ENCODE results near the gene SERTAD3.
A peak's percentile ranks its signal among the peaks of the same experiment; 100 is the strongest.

SERTAD3 gene

GRCh38 chr19:40415768-40416167 lies 28.4 kb downstream of the SERTAD3 start:
- Mint-ChIP-seq H3K27ac (peak overlapping the region; percentile 68 to 87 (median 77)), H3K27me3 (ENCODE audit: low read depth) (no peaks in the 10 kb centered on the region), H3K4me3 (peak overlapping the region in 1 of 3 experiments; percentile 10), H3K36me3 (ENCODE audit: low read depth) (no peaks in the 10 kb centered on the region), H3K9me3 (no peaks in the 10 kb centered on the region), H3K4me1 (peaks cover 40% of the 10 kb centered on the region)
- no peak for TF ChIP-seq CTCF (IDR thresholded peaks at IDR 0.05; ENCODE audit: unreplicated experiment in 3 of 3)

- Mint-ChIP-seq H3K27ac (peak overlapping the region; percentile 87 to 94 (median 93)), H3K4me1 (peaks cover 38% of the 10 kb centered on the region), H3K27me3 (ENCODE audit: low read depth) (no peaks in the 10 kb centered on the region), H3K36me3 (ENCODE audit: low read depth) (no peaks in the 10 kb centered on the region), H3K4me3 (peak overlapping the region; percentile 43 to 72 (median 71)), H3K9me3 (no peaks in the 10 kb centered on the region)
- no peak for TF ChIP-seq CTCF (IDR thresholded peaks at IDR 0.05; ENCODE audit: unreplicated experiment in 3 of 3)
Measured at GRCh38 chr19:40414542-40415535, 29.3 kb downstream of the SERTAD3 start.

- TF ChIP-seq CTCF (IDR thresholded peaks at IDR 0.05; ENCODE audit: unreplicated experiment in 3 of 3): no peak
- H3K4me3 Mint-ChIP-seq: peak within 1 kb of the TSS; percentile 19 to 75 (median 61)
Measured at GRCh38 chr19:40413291-40413845, 30.8 kb downstream of the SERTAD3 start, which contains the start of gene PRX. PRX (minus strand) TSS chr19:40413378; CDS start chr19:40407932, 5,446 bp downstream.

GRCh38 chr19:40412866-40413265 lies 31.3 kb downstream of the SERTAD3 start:
- H3K36me3 Mint-ChIP-seq (ENCODE audit: low read depth): no peaks in the 10 kb centered on the region
- H3K27me3 Mint-ChIP-seq (ENCODE audit: low read depth): no peaks in the 10 kb centered on the region
- no peaks in the 10 kb centered on the region for H3K9me3 Mint-ChIP-seq
- H3K4me1 Mint-ChIP-seq: peaks cover 28% of the 10 kb centered on the region
- no peak for TF ChIP-seq CTCF (IDR thresholded peaks at IDR 0.05; ENCODE audit: unreplicated experiment in 3 of 3)
- peak overlapping the region; percentile 19 to 75 (median 37) for H3K4me3 Mint-ChIP-seq
- peak overlapping the region; percentile 45 to 94 (median 81) for H3K27ac Mint-ChIP-seq

More at GRCh38 chr19:40413291-40413845, 30.8 kb downstream of the SERTAD3 start, which contains the start of gene PRX:
- Mint-ChIP-seq H3K27ac (peak within 1 kb of the TSS; percentile 45 to 94 (median 81)), H3K4me1 (peaks cover 33% of the 10 kb centered on the region), H3K9me3 (no peaks in the 10 kb centered on the region), H3K36me3 (ENCODE audit: low read depth) (no peaks in the 10 kb centered on the region), H3K27me3 (ENCODE audit: low read depth) (no peaks in the 10 kb centered on the region)

- TF ChIP-seq CTCF (IDR thresholded peaks at IDR 0.05; ENCODE audit: unreplicated experiment in 3 of 3): no peak
- Mint-ChIP-seq H3K27me3 (ENCODE audit: low read depth) (no peaks in the 10 kb centered on the region), H3K4me3 (no peak overlapping the region), H3K36me3 (ENCODE audit: low read depth) (no peaks in the 10 kb centered on the region), H3K9me3 (no peaks in the 10 kb centered on the region), H3K4me1 (peaks cover 21% of the 10 kb centered on the region), H3K27ac (no peak overlapping the region)
Measured at GRCh38 chr19:40411958-40412499, 32.1 kb downstream of the SERTAD3 start.
